Measurements from ENCODE around the gene FRMD8. TPM values are rescaled to one million over a fixed set of nuclear protein-coding genes. Genes with fewer than 3 reads are reported as not detected.

The FRMD8 gene
- total and polyA plus RNA-seq, 2 of the 8 experiments (the other 6 are each of a cell fraction or from before 2014, with no cell fraction given), result 15.0 to 19.2 TPM

DNA sequence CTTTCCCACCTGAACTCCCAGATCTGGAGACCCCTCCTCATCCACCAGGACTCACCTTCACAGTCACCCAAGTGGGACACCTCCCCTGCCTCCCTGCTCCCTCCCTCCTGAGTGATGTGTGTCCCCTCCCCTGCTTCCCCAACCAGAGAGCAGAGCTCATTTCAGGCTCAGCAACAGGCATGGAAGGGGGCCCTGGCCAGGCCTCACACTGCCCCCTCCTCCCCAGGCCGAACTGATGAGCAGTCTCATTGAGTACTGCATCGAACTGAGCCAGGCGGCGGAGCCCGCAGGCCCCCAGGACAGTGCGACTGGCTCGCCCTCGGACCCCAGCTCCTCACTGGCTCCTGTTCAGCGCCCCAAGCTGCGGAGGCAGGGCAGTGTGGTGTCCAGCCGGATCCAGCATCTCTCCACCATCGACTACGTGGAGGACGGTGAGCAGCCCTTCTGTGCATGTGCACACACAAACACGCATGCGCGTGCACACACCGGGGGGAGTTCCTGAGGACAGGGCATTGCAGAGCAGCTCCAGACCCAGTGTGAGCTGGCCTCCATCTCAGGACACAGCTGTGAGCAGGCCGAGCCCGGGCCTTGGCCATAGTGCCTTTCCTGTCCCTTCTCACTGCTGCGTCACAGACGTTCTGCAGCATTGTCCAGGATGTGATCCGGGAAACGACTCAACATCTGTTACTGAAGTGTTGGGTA, 18.4 kb downstream of the FRMD8 start:
- Histone ChIP-seq H3K4me2 (ENCODE audit: insufficient read depth in 1 of 2, low read depth in 2 of 2, low read length in 2 of 2) (no peak overlapping the region), H3K4me1 (replicated peaks in 1 of 4; ENCODE audit: control insufficient read depth in 3 of 4, insufficient read depth in 4 of 4, low read length in 3 of 4) (no peaks in the 10 kb centered on the region; a peak in 1 of 7 replicates), H4K5ac (ENCODE audit: insufficient read length, low read depth, low read length) (no peak overlapping the region), H3K27me3 (replicated peaks in 1 of 4; ENCODE audit: control insufficient read depth in 3 of 4, extremely low read depth in 1 of 4, insufficient read depth in 3 of 4, low read length in 3 of 4) (no peaks in the 10 kb centered on the region), H2BK120ac (replicated peaks; ENCODE audit: low read depth, low read length) (no peak overlapping the region), H3K14ac (ENCODE audit: insufficient read length) (no peak overlapping the region), H3K9ac (replicated peaks in 1 of 4; ENCODE audit: extremely low read depth in 1 of 4, low read depth in 3 of 4, low read length in 3 of 4) (no peak overlapping the region; a peak in 2 of 7 replicates), H3K23me2 (ENCODE audit: low read depth, low read length) (no peaks in the 10 kb centered on the region), H4K20me1 (replicated peaks in 1 of 2; ENCODE audit: control insufficient read depth in 1 of 2, insufficient read depth in 2 of 2, low read length in 2 of 2) (peaks cover 0 to 5% of the 10 kb centered on the region in 2 experiments), H3K9me3 (ENCODE audit: insufficient read depth in 2 of 2, low read depth in 1 of 2, low read length in 1 of 2) (no peaks in the 10 kb centered on the region), H3K4ac (replicated peaks; ENCODE audit: insufficient read length, low read depth, low read length) (no peak overlapping the region), H3K23ac (ENCODE audit: insufficient read length) (no peak overlapping the region), H3K79me1 (ENCODE audit: low read depth, low read length) (no peaks in the 10 kb centered on the region), H2BK20ac (ENCODE audit: low read length) (no peak overlapping the region), H3K56ac (replicated peaks; ENCODE audit: insufficient read length, low read depth, low read length) (no peak overlapping the region), H3K36me3 (ENCODE audit: control insufficient read depth in 2 of 4, insufficient read depth in 4 of 4, low read length in 3 of 4) (peaks cover 0 to 8% (median 3%) of the 10 kb centered on the region in 4 experiments; a peak in 4 of 8 replicates), H2AFZ (ENCODE audit: low read length) (no peak overlapping the region), H3K4me3 (ENCODE audit: extremely low read depth in 1 of 4, insufficient read depth in 2 of 4, low read depth in 3 of 4, low read length in 4 of 4) (no peak overlapping the region), H4K8ac (ENCODE audit: extremely low read depth, insufficient read depth, low read length) (no peak overlapping the region), H2BK5ac (ENCODE audit: low read depth, low read length) (no peak overlapping the region), H3K79me2 (ENCODE audit: control insufficient read depth in 1 of 2, insufficient read depth in 2 of 2, low read length in 2 of 2) (no peaks in the 10 kb centered on the region), H3K18ac (ENCODE audit: extremely low read depth, low read length) (no peak overlapping the region), H2AK5ac (ENCODE audit: low read depth, low read length) (no peak overlapping the region), H2BK15ac (ENCODE audit: low read length) (no peak overlapping the region), H4K91ac (replicated peaks; ENCODE audit: insufficient read length, low read length) (no peak overlapping the region), H2BK12ac (ENCODE audit: low read depth, low read length) (no peak overlapping the region), H3K27ac (ENCODE audit: low read depth, low read length) (no peak overlapping the region; the same call in 1 of the 2 replicates)
- TF ChIP-seq FOSL1 (IDR thresholded peaks at IDR 0.05; ENCODE audit: insufficient read depth, low read depth, low read length) (no peak), CEBPB (IDR thresholded peaks at IDR 0.05; ENCODE audit: low read depth, low read length) (no peak), BRCA1 (IDR thresholded peaks at IDR 0.05; ENCODE audit: low read depth, low read length) (no peak), GABPA (IDR thresholded peaks at IDR 0.05; ENCODE audit: borderline replicate concordance, insufficient read depth, low read length) (no peak), SIN3A (conservative IDR thresholded peaks at IDR 0.05 in 1 of 2, IDR thresholded peaks at IDR 0.05 in 1 of 2; ENCODE audit: low read depth in 1 of 2, low read length in 2 of 2) (no peak)
- TF ChIP-seq, protein P1, sequence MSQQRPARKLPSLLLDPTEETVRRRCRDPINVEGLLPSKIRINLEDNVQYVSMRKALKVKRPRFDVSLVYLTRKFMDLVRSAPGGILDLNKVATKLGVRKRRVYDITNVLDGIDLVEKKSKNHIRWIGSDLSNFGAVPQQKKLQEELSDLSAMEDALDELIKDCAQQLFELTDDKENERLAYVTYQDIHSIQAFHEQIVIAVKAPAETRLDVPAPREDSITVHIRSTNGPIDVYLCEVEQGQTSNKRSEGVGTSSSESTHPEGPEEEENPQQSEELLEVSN (IDR thresholded peaks at IDR 0.05), result no peak
- ChIA-PET POLR2A (ENCODE audit: partially characterized antibody) (interaction anchor here (0.9 to 5.4 kb wide), 10 partner anchors 11 to 102 kb away, joined by 3 to 23 read pairs (median 4); partner anchors contain the start of genes MALAT1, NEAT1 and TIGD3), CTCF (ENCODE audit: partially characterized antibody) (interaction anchor here (0.6 to 7.8 kb wide), 9 partner anchors 11 to 1054 kb away, joined by 3 to 69 read pairs (median 5); no protein-coding TSS in a partner anchor)
- FAIRE-seq, result no peak
- DNase-seq (ENCODE audit: low read depth in 1 of 2, low spot score in 2 of 2), result no peak
- WGBS, 2 experiments (ENCODE audit: extremely low coverage in 1 of 2, insufficient coverage in 1 of 2, insufficient read length in 1 of 2, insufficient replicate concordance in 2 of 2, low coverage in 1 of 2, low lambda C conversion rate in 2 of 2, missing lambda C conversion rate in 1 of 2), result 94% methylated on average over 22 of the region's 24 CpGs; no CpG with 5 or more reads in 1 of the 2 experiments

Data from H1 (cell line).